Cardiac fibroblast (primary cell): ENCODE measurements around the gene BACE2.

Experiments
- DNase-seq, 2 donors: peaks; one replicate each; pipeline versions ENCODE4 v3.0.0 to v3.0.0-alpha.2; 2010; ENCODE audit warnings: low read depth in 2 of 2
- H3K4me3 ChIP-seq, 2 donors: replicated peaks in 1 of 2; 1 replicate in 1 of 2; 2 replicates in 1 of 2; pipeline ENCODE4 v1.5.1; 2011; ENCODE audit warnings: low read depth in 2 of 2, low read length in 2 of 2, mild to moderate bottlenecking in 2 of 2, moderate library complexity in 1 of 2
- CTCF ChIP-seq: IDR thresholded peaks from one replicate; pipeline ENCODE4 v1.5.1; 2011; ENCODE audit warnings: low read depth, mild to moderate bottlenecking, low read length, inconsistent platforms

The BACE2 gene

GRCh38 chr21:41283211-41283818 lies 115.4 kb downstream of the BACE2 start:
- DNase-seq, result peak; percentile 91 to 92
- no peak overlapping the region for H3K4me3 ChIP-seq
- peak; percentile 76 for TF ChIP-seq CTCF

GRCh38 chr21:41289431-41289830 lies 121.5 kb downstream of the BACE2 start:
- no peak for TF ChIP-seq CTCF
- H3K4me3 ChIP-seq, result no peak overlapping the region

GRCh38 chr21:41290106-41290799 lies 122.3 kb downstream of the BACE2 start:
- TF ChIP-seq CTCF, result no peak
- DNase-seq, result no peak
- H3K4me3 ChIP-seq, result peak overlapping the region in 1 of 2 donors; percentile 10

More at GRCh38 chr21:41289431-41289830, 121.5 kb downstream of the BACE2 start:
- DNase-seq, result peak in 1 of 2 donors; percentile 4

GRCh38 chr21:41294548-41295231 lies 126.7 kb downstream of the BACE2 start:
- DNase-seq, result no peak
- TF ChIP-seq CTCF, result no peak

GRCh38 chr21:41295721-41296254 lies 127.8 kb downstream of the BACE2 start:
- no peak for DNase-seq
- H3K4me3 ChIP-seq, result no peak overlapping the region
- no peak for TF ChIP-seq CTCF

More at GRCh38 chr21:41294548-41295231, 126.7 kb downstream of the BACE2 start:
- H3K4me3 ChIP-seq, result no peak overlapping the region

- TF ChIP-seq CTCF, result no peak
- no peak overlapping the region for H3K4me3 ChIP-seq
- peak in 1 of 2 donors; percentile 12 for DNase-seq
Measured at GRCh38 chr21:41302976-41303375, 135.0 kb downstream of the BACE2 start.
